HepG2 (cell line): ENCODE results near the gene CHCHD5. TPM values are rescaled to one million over a fixed set of nuclear protein-coding genes. Genes with fewer than 3 reads are reported as not detected.

Experiments
- ATAC-seq: fragments of 200-7000 bp; cut with Tn5 transposase; 3 replicates; pipeline ENCODE4 v1.9.1; 2020; ENCODE audit warnings: mild to moderate bottlenecking, moderate library complexity
- BruUV-seq: library from RNA; stranded (reverse); fragments of 400-500 nt; replicated peaks from 2 replicates; lab custom pipeline; 2021; lab: Mats Ljungman, UMichigan
- CTCF ChIA-PET: fragments of 300-600 bp; formaldehyde crosslinking; extraction: SDS; loops from one replicate; lab custom pipeline; 2021; ENCODE audit warnings: low total read pairs, inconsistent platforms, low intra/inter-chr PET ratio; lab: Yijun Ruan, JAX
- POLR2A ChIA-PET: fragments of 350-600 bp; sonication (Branson Sonifier 250); formaldehyde crosslinking; loops from one replicate; lab custom pipeline; 2020; ENCODE audit warnings: antibody characterized with exemption, inconsistent platforms; lab: Yijun Ruan, JAX
- DNase-seq: peaks from one replicate; pipeline ENCODE4 v3.0.0-alpha.2; 2015; ENCODE audit warnings: low spot score
- FAIRE-seq: peaks from 3 replicates; lab custom pipeline; 2011; peaks lifted over from hg19 to GRCh38; lab: Jason Lieb, UNC
- H2AFZ ChIP-seq: one replicate; pipeline ENCODE4 v1.6.1; 2011; ENCODE audit warnings: low read length, inconsistent platforms
- H3K27ac ChIP-seq: fragments of 300-600 bp; 3 replicates; pipeline ENCODE4 v1.8.0; 2011; ENCODE audit warnings: mixed run types, mild to moderate bottlenecking, mixed read lengths, low read length, inconsistent platforms; ENCODE audit not compliant: insufficient read depth; ENCODE audit errors: extremely low read length
- H3K27me3 ChIP-seq, 2 experiments: fragments of 200-600 bp in 1 of 2; 2 replicates in 1 of 2; 3 replicates in 1 of 2; pipeline versions ENCODE4 v1.6.0 to v1.8.0; 2011; ENCODE audit warnings: low read length in 2 of 2, mild to moderate bottlenecking in 2 of 2, moderate library complexity in 2 of 2, inconsistent platforms in 1 of 2; ENCODE audit not compliant: insufficient read depth in 2 of 2, control insufficient read depth in 1 of 2
- H3K36me3 ChIP-seq, 2 experiments: fragments of 200-600 bp in 1 of 2; replicated peaks in 1 of 2; 2 replicates in 1 of 2; 3 replicates in 1 of 2; pipeline versions ENCODE4 v1.5.1 to v1.8.0; 2011; ENCODE audit warnings: low read length in 2 of 2, inconsistent platforms in 1 of 2; ENCODE audit not compliant: insufficient read depth in 2 of 2, control insufficient read depth in 1 of 2
- H3K4me1 ChIP-seq: 2 replicates; pipeline ENCODE4 v1.5.1; 2012; ENCODE audit warnings: low read length, inconsistent platforms; ENCODE audit not compliant: insufficient read depth
- H3K4me2 ChIP-seq: 2 replicates; pipeline ENCODE4 v1.6.0; 2011; ENCODE audit warnings: low read depth, low read length, inconsistent platforms
- H3K4me3 ChIP-seq, 3 experiments: fragments of 200-600 bp in 1 of 3; sonication (generic), shearing (Covaris generic) in 1 of 3; replicated peaks in 1 of 3; 2 replicates each; pipeline ENCODE4 v1.5.1; 2011 to 2016; ENCODE audit warnings: low read length in 3 of 3, inconsistent platforms in 2 of 3, low read depth in 2 of 3, mild to moderate bottlenecking in 2 of 3, control low read depth in 1 of 3, mixed read lengths in 1 of 3; ENCODE audit not compliant: insufficient read depth in 1 of 3
- H3K79me2 ChIP-seq: one replicate; pipeline ENCODE4 v1.6.1; 2011; ENCODE audit warnings: low read length, inconsistent platforms; ENCODE audit not compliant: insufficient read depth
- H3K9ac ChIP-seq: 2 replicates; pipeline ENCODE4 v1.6.0; 2011; ENCODE audit warnings: mild to moderate bottlenecking, low read depth, low read length, inconsistent platforms; ENCODE audit not compliant: insufficient read depth
- H3K9me3 ChIP-seq: 2 replicates; pipeline ENCODE4 v1.5.1; 2012; ENCODE audit warnings: mild to moderate bottlenecking, low read length
- H4K20me1 ChIP-seq: 2 replicates; pipeline ENCODE4 v1.6.0; 2011; ENCODE audit warnings: inconsistent platforms, mild to moderate bottlenecking, low read length, moderate library complexity; ENCODE audit not compliant: insufficient read depth
- DNMT3B ChIP-seq: conservative IDR thresholded peaks from 2 replicates; pipeline ENCODE4 v1.6.1; 2016; ENCODE audit warnings: missing biosample characterization, control low read depth
- EED ChIP-seq: sonication (generic); formaldehyde crosslinking; IDR thresholded peaks from 2 replicates; pipeline ENCODE4 v1.5.0; 2020; ENCODE audit warnings: mild to moderate bottlenecking, missing genetic modification reagents
- FOXK1 ChIP-seq: sonication (generic); formaldehyde crosslinking; IDR thresholded peaks from 2 replicates; pipeline ENCODE4 v1.4.0; 2020; ENCODE audit warnings: low read depth, missing genetic modification reagents, borderline replicate concordance
- MXD3 ChIP-seq: IDR thresholded peaks from 2 replicates; pipeline ENCODE4 v1.6.1; 2016; ENCODE audit warnings: mild to moderate bottlenecking, missing biosample characterization, missing genetic modification reagents
- TBX3 ChIP-seq: fragments of 450-650 bp; IDR thresholded peaks from 2 replicates; pipeline ENCODE4 v1.6.1; 2017; ENCODE audit warnings: antibody characterized with exemption, mild to moderate bottlenecking, inconsistent platforms, borderline replicate concordance
- ZBTB34 ChIP-seq: sonication (generic); formaldehyde crosslinking; IDR thresholded peaks from 2 replicates; pipeline ENCODE4 v1.8.0; 2022; ENCODE audit warnings: mild to moderate bottlenecking, missing genetic modification reagents
- ZNF136 ChIP-seq: sonication (generic); formaldehyde crosslinking; IDR thresholded peaks from 2 replicates; pipeline ENCODE4 v1.8.1; 2022; ENCODE audit warnings: low read depth, mild to moderate bottlenecking, moderate library complexity, missing genetic modification reagents
- ZNF607 ChIP-seq: sonication (generic); formaldehyde crosslinking; IDR thresholded peaks from 2 replicates; pipeline ENCODE4 v1.5.1; 2020; ENCODE audit warnings: missing genetic modification reagents, mild to moderate bottlenecking, borderline replicate concordance
- ZSCAN29 ChIP-seq: sonication (generic); formaldehyde crosslinking; conservative IDR thresholded peaks from 2 replicates; pipeline ENCODE4 v1.4.0; 2020; ENCODE audit warnings: mild to moderate bottlenecking, missing genetic modification reagents
- WGBS: methylation state at CpG from one replicate; pipeline ENCODE4 v1.1.6; 2017; ENCODE audit warnings: low lambda C conversion rate; 5-methylcytosine and 5-hydroxymethylcytosine counted together
- in situ Hi-C: cut with HindIII; loops from 2 replicates; pipeline ENCODE4 v1.10.0; 2017; ENCODE audit warnings: low pct_unique_long_range_greater_than_20kb; ENCODE audit not compliant: extremely low pct_ligation_motif_present
- intact Hi-C: fragments of 100-400 bp; cut with micrococcal nuclease; formaldehyde crosslinking; loops from one replicate; pipeline ENCODE4 v1.10.0; 2022; ENCODE audit not compliant: unreplicated experiment
- polyA plus RNA-seq, 8 experiments: library from polyadenylated mRNA; depleted of rRNA in 3 of 8; stranded (reverse) in 7 of 8; unstranded in 1 of 8; fragments of >200 nt; fragmentation: Illumina TruSeq in 4 of 8; extraction: Trizol in 4 of 8; gene quantifications; 2 replicates each; pipeline versions ENCODE4 v1.2.1 to v1.2.3, GENCODE V29; 2011 to 2016; ENCODE audit warnings: low read depth in 4 of 8, missing spikeins in 1 of 8, mixed read lengths in 1 of 8; ENCODE audit not compliant: insufficient read depth in 1 of 8
- total RNA-seq, 5 experiments: library from RNA; depleted of rRNA; stranded (reverse); fragments of >200 nt; fragmentation: Illumina TruSeq; extraction: Trizol; gene quantifications; 2 replicates each; pipeline ENCODE4 v1.2.3, GENCODE V29; 2016; ENCODE audit warnings: low read depth in 1 of 5
- TF ChIP-seq, protein P1 (sequence below): sonication (generic); formaldehyde crosslinking; IDR thresholded peaks from 2 replicates; pipeline ENCODE4 v1.9.0; 2021; ENCODE audit warnings: missing genetic modification reagents, mild to moderate bottlenecking, borderline replicate concordance
- TF ChIP-seq, protein P2 (sequence below): sonication (generic); formaldehyde crosslinking; conservative IDR thresholded peaks from 2 replicates; pipeline ENCODE4 v1.5.0; 2020; ENCODE audit warnings: missing genetic modification reagents
- TF ChIP-seq, protein P3 (sequence below): sonication (generic); formaldehyde crosslinking; IDR thresholded peaks from 2 replicates; pipeline ENCODE4 v1.8.0; 2023; ENCODE audit warnings: mild to moderate bottlenecking, missing genetic modification reagents

Gene CHCHD5
- total and polyA plus RNA-seq, 2 of the 13 experiments (the other 11 are each of a cell fraction or from before 2014, with no cell fraction given): 19.0 to 23.9 TPM

DNA sequence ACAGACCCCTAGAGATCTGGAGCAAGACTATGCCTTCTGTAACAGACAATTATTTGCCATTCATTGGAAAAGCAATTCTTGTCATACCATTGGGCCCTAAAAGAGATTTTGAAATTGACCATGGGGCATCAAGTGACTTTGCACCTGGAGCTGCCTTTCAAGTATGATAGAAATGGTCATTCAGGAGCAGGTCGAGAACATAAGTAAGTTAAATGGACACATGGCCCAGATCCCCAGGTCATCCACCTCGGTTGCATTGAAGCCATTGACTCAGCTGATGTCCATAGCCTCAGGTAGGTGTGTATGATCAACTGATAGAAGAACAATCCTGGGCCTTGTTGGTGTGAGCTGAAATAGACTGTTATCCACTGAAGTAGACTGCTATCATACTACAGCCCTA is 19.3 kb downstream of the CHCHD5 start:
- peaks cover 20% of the 10 kb centered on the region for H3K4me1 ChIP-seq
- H3K4me2 ChIP-seq: no peak overlapping the region
- ATAC-seq (no peak), FAIRE-seq (no peak), DNase-seq (no peak)
- no peaks in the 10 kb centered on the region for H4K20me1 ChIP-seq
- H3K36me3 ChIP-seq: no peaks in the 10 kb centered on the region
- in situ Hi-C loops: loop anchor here (5.0 kb wide), 1 partner anchor 119 kb away; the partner anchor contains the start of gene NT5DC4
- H3K27ac ChIP-seq: no peak overlapping the region
- peaks cover 0 to 3% of the 10 kb centered on the region in 2 experiments; a peak in 1 of 5 replicates for H3K27me3 ChIP-seq
- WGBS: 7% methylated on average over 2 of the region's 2 CpGs
- H3K9me3 ChIP-seq: no peaks in the 10 kb centered on the region
- no peak overlapping the region for H2AFZ ChIP-seq
- POLR2A ChIA-PET: interaction anchor here (1.4 kb wide), 1 partner anchor 41 kb away, joined by 6 read pairs; no protein-coding TSS in a partner anchor
- no TSS peak for BruUV-seq
- no peak overlapping the region for H3K4me3 ChIP-seq
- no peaks in the 10 kb centered on the region for H3K79me2 ChIP-seq
- TF ChIP-seq, protein P1, sequence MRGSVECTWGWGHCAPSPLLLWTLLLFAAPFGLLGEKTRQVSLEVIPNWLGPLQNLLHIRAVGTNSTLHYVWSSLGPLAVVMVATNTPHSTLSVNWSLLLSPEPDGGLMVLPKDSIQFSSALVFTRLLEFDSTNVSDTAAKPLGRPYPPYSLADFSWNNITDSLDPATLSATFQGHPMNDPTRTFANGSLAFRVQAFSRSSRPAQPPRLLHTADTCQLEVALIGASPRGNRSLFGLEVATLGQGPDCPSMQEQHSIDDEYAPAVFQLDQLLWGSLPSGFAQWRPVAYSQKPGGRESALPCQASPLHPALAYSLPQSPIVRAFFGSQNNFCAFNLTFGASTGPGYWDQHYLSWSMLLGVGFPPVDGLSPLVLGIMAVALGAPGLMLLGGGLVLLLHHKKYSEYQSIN: no peak
- TF ChIP-seq ZSCAN29: no peak
- TF ChIP-seq, protein P2, sequence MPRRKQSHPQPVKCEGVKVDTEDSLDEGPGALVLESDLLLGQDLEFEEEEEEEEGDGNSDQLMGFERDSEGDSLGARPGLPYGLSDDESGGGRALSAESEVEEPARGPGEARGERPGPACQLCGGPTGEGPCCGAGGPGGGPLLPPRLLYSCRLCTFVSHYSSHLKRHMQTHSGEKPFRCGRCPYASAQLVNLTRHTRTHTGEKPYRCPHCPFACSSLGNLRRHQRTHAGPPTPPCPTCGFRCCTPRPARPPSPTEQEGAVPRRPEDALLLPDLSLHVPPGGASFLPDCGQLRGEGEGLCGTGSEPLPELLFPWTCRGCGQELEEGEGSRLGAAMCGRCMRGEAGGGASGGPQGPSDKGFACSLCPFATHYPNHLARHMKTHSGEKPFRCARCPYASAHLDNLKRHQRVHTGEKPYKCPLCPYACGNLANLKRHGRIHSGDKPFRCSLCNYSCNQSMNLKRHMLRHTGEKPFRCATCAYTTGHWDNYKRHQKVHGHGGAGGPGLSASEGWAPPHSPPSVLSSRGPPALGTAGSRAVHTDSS (CRISPR knock-in tag): no peak
- no peak overlapping the region for H3K9ac ChIP-seq
- CTCF ChIA-PET: no interaction called here
- intact Hi-C loops: no loop called here

DNA sequence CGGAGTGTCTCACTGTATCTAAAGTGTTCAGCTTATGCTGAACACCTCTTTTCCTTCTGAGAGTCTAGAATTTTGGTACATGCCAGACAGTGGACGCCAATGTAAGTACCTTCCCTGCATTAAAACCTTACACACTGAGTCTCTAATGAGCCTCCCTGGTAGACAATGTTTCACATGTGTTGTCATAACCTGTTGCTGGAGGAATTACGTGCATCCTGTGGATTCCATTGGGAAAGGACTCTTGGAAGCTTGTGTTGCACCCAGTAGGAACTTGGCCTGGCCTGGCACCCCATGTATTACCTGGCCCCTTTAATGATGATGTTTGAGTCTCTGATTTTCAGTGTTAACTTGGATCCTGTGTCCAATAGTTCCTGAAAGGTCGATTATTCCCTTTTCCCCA is 20.5 kb downstream of the CHCHD5 start:
- Histone ChIP-seq H3K9me3 (no peaks in the 10 kb centered on the region), H3K4me1 (peaks cover 16% of the 10 kb centered on the region), H3K4me3 (no peak overlapping the region), H3K36me3 (no peaks in the 10 kb centered on the region), H2AFZ (no peak overlapping the region), H3K79me2 (no peaks in the 10 kb centered on the region), H3K27me3 (peaks cover 0 to 3% of the 10 kb centered on the region in 2 experiments; a peak in 1 of 5 replicates), H3K27ac (no peak overlapping the region), H4K20me1 (no peaks in the 10 kb centered on the region), H3K9ac (no peak overlapping the region), H3K4me2 (no peak overlapping the region)
- 22% methylated on average over 4 of the region's 4 CpGs for WGBS
- intact Hi-C loops (no loop called here), in situ Hi-C loops (loop anchor here (5.0 kb wide), 1 partner anchor 117 kb away; the partner anchor contains the start of gene NT5DC4)
- no peak for DNase-seq
- ChIA-PET CTCF (no interaction called here), POLR2A (interaction anchor here (1.2 kb wide), 1 partner anchor 20 kb away, joined by 3 read pairs; the partner anchor contains the start of gene CHCHD5)
- ATAC-seq: no peak
- BruUV-seq: no TSS peak
- FAIRE-seq: no peak
- TF ChIP-seq MXD3 (CRISPR knock-in tag) (no peak), ZNF607 (CRISPR knock-in tag) (no peak), ZBTB34 (CRISPR knock-in tag) (no peak), TBX3 (no peak), ZNF136 (CRISPR knock-in tag) (no peak), DNMT3B (CRISPR knock-in tag) (no peak), EED (CRISPR knock-in tag) (no peak), FOXK1 (CRISPR knock-in tag) (no peak)
- TF ChIP-seq, protein P3, sequence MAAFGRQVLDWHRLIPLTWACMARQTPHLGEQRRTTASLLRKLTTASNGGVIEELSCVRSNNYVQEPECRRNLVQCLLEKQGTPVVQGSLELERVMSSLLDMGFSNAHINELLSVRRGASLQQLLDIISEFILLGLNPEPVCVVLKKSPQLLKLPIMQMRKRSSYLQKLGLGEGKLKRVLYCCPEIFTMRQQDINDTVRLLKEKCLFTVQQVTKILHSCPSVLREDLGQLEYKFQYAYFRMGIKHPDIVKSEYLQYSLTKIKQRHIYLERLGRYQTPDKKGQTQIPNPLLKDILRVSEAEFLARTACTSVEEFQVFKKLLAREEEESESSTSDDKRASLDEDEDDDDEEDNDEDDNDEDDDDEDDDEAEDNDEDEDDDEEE (CRISPR knock-in tag): no peak
